Stimulated activated CD4-positive, alpha-beta T cell treated with anti-CD3 and anti-CD28 coated beads, Interleukin-15, amount 100 ng/mL, for 1 hour (primary cell): ENCODE measurements around the gene TMEM135.
"Not testable (repeated sequence)": the region's sequence is repeated elsewhere in the genome, so short reads cannot be mapped to it uniquely, and the experiment has no call there.

ENCODE experiments used
- DNase-seq, 2 donors: peaks; one replicate each; pipeline ENCODE4 v3.0.0-alpha.2; 2020; ENCODE audit warnings: low read depth in 1 of 2, low spot score in 1 of 2

The TMEM135 gene

GRCh38 chr11:87255589-87255988, 217.9 kb downstream of the TMEM135 start:
- no peak for DNase-seq

GRCh38 chr11:87256694-87257340, 219.1 kb downstream of the TMEM135 start:
- DNase-seq: no peak

GRCh38 chr11:87258171-87258833, 220.6 kb downstream of the TMEM135 start:
- DNase-seq: no peak

GRCh38 chr11:87259736-87260135, 222.0 kb downstream of the TMEM135 start:
- DNase-seq: no peak

- no peak for DNase-seq
Measured at GRCh38 chr11:87260811-87261210, 223.1 kb downstream of the TMEM135 start.

GRCh38 chr11:87263264-87263838, 225.6 kb downstream of the TMEM135 start:
- no peak for DNase-seq

- no peak for DNase-seq
Measured at GRCh38 chr11:87263979-87264378, 226.2 kb downstream of the TMEM135 start.

- no peak for DNase-seq
Measured at GRCh38 chr11:87265132-87265531, 227.4 kb downstream of the TMEM135 start.

GRCh38 chr11:87265979-87266378, 228.2 kb downstream of the TMEM135 start:
- DNase-seq: no peak

GRCh38 chr11:87266751-87267150, 229.0 kb downstream of the TMEM135 start:
- DNase-seq: no peak

GRCh38 chr11:87271951-87272350, 234.2 kb downstream of the TMEM135 start:
- DNase-seq: not testable (repeated sequence)

- no peak for DNase-seq
Measured at GRCh38 chr11:87275176-87275575, 237.4 kb downstream of the TMEM135 start.

- no peak for DNase-seq
Measured at GRCh38 chr11:87280143-87280542, 242.4 kb downstream of the TMEM135 start.

- DNase-seq: no peak
Measured at GRCh38 chr11:87281496-87281895, 243.8 kb downstream of the TMEM135 start.

GRCh38 chr11:87284306-87284705, 246.6 kb downstream of the TMEM135 start:
- no peak for DNase-seq

- DNase-seq: not testable (repeated sequence)
Measured at GRCh38 chr11:87285674-87286073, 247.9 kb downstream of the TMEM135 start.

GRCh38 chr11:87286338-87286737, 248.6 kb downstream of the TMEM135 start:
- DNase-seq: no peak

GRCh38 chr11:87290304-87290922, 252.7 kb downstream of the TMEM135 start:
- no peak for DNase-seq

- no peak for DNase-seq
Measured at GRCh38 chr11:87292598-87292997, 254.9 kb downstream of the TMEM135 start.

GRCh38 chr11:87295237-87295636, 257.5 kb downstream of the TMEM135 start:
- DNase-seq: no peak

GRCh38 chr11:87296627-87297026, 258.9 kb downstream of the TMEM135 start:
- DNase-seq: no peak

- DNase-seq: no peak
Measured at GRCh38 chr11:87298155-87298554, 260.4 kb downstream of the TMEM135 start.
